ENCODE data around the gene SPATA17. TPM values are rescaled to one million over a fixed set of nuclear protein-coding genes. Genes with fewer than 3 reads are reported as not detected.

Gene SPATA17
- total RNA-seq, 1 donor from 2014 or later, result 2.9 TPM

GRCh38 chr1:217885181-217885580 lies 254.0 kb downstream of the SPATA17 start:
- H3K4me1 Mint-ChIP-seq, result peaks cover 7% of the 10 kb centered on the region
- no peak for DNase-seq (ENCODE audit: low spot score in 2 of 2, unreplicated experiment in 2 of 2)
- H3K27ac Mint-ChIP-seq, result no peak overlapping the region
- TF ChIP-seq CTCF (IDR thresholded peaks at IDR 0.05; ENCODE audit: unreplicated experiment), result no peak
- H3K27me3 Mint-ChIP-seq (ENCODE audit: low read depth), result peaks cover 14% of the 10 kb centered on the region
- H3K4me3 Mint-ChIP-seq, result no peak overlapping the region
- H3K9me3 Mint-ChIP-seq, result peaks cover 3% of the 10 kb centered on the region
- H3K36me3 Mint-ChIP-seq, result no peaks in the 10 kb centered on the region

- DNase-seq (ENCODE audit: low spot score in 2 of 2, unreplicated experiment in 2 of 2), result no peak
- Mint-ChIP-seq H3K4me3 (no peak overlapping the region), H3K27me3 (ENCODE audit: low read depth) (peaks cover 24% of the 10 kb centered on the region), H3K4me1 (no peaks in the 10 kb centered on the region), H3K9me3 (peaks cover 17% of the 10 kb centered on the region), H3K36me3 (no peaks in the 10 kb centered on the region), H3K27ac (no peak overlapping the region)
- no peak for TF ChIP-seq CTCF (IDR thresholded peaks at IDR 0.05; ENCODE audit: unreplicated experiment)
Measured at GRCh38 chr1:217888328-217888727, 257.2 kb downstream of the SPATA17 start.

GRCh38 chr1:217889401-217889800 lies 258.3 kb downstream of the SPATA17 start:
- no peak for DNase-seq (ENCODE audit: low spot score in 2 of 2, unreplicated experiment in 2 of 2)
- no peak overlapping the region for H3K4me3 Mint-ChIP-seq
- no peak for TF ChIP-seq CTCF (IDR thresholded peaks at IDR 0.05; ENCODE audit: unreplicated experiment)
- H3K36me3 Mint-ChIP-seq, result no peaks in the 10 kb centered on the region
- no peaks in the 10 kb centered on the region for H3K4me1 Mint-ChIP-seq
- H3K9me3 Mint-ChIP-seq, result peaks cover 14% of the 10 kb centered on the region
- H3K27me3 Mint-ChIP-seq (ENCODE audit: low read depth), result peaks cover 26% of the 10 kb centered on the region
- no peak overlapping the region for H3K27ac Mint-ChIP-seq

GRCh38 chr1:217891966-217892365 lies 260.8 kb downstream of the SPATA17 start:
- Mint-ChIP-seq H3K4me1 (no peaks in the 10 kb centered on the region), H3K27ac (no peak overlapping the region), H3K27me3 (ENCODE audit: low read depth) (peaks cover 27% of the 10 kb centered on the region), H3K4me3 (no peak overlapping the region), H3K9me3 (peaks cover 14% of the 10 kb centered on the region), H3K36me3 (no peaks in the 10 kb centered on the region)
- no peak for DNase-seq (ENCODE audit: low spot score in 2 of 2, unreplicated experiment in 2 of 2)
- no peak for TF ChIP-seq CTCF (IDR thresholded peaks at IDR 0.05; ENCODE audit: unreplicated experiment)

GRCh38 chr1:217892750-217893149 lies 261.6 kb downstream of the SPATA17 start:
- H3K27ac Mint-ChIP-seq, result no peak overlapping the region
- no peak overlapping the region for H3K4me3 Mint-ChIP-seq
- peaks cover 28% of the 10 kb centered on the region for H3K27me3 Mint-ChIP-seq (ENCODE audit: low read depth)
- H3K36me3 Mint-ChIP-seq, result no peaks in the 10 kb centered on the region
- H3K4me1 Mint-ChIP-seq, result no peaks in the 10 kb centered on the region
- no peak for DNase-seq (ENCODE audit: low spot score in 2 of 2, unreplicated experiment in 2 of 2)
- no peak for TF ChIP-seq CTCF (IDR thresholded peaks at IDR 0.05; ENCODE audit: unreplicated experiment)
- peaks cover 14% of the 10 kb centered on the region for H3K9me3 Mint-ChIP-seq

- no peak overlapping the region for H3K4me3 Mint-ChIP-seq
- H3K4me1 Mint-ChIP-seq, result no peaks in the 10 kb centered on the region
Measured at GRCh38 chr1:217895841-217896240, 264.7 kb downstream of the SPATA17 start.

More at GRCh38 chr1:217895841-217896240, 264.7 kb downstream of the SPATA17 start:
- peaks cover 9% of the 10 kb centered on the region for H3K9me3 Mint-ChIP-seq
- no peak for DNase-seq (ENCODE audit: low spot score in 2 of 2, unreplicated experiment in 2 of 2)
- TF ChIP-seq CTCF (IDR thresholded peaks at IDR 0.05; ENCODE audit: unreplicated experiment), result no peak
- no peak overlapping the region for H3K27ac Mint-ChIP-seq
- H3K27me3 Mint-ChIP-seq (ENCODE audit: low read depth), result peaks cover 16% of the 10 kb centered on the region
- no peaks in the 10 kb centered on the region for H3K36me3 Mint-ChIP-seq
